HG02588 (cell line): ENCODE data around the gene IQCE.

ENCODE experiments used
- ATAC-seq: cut with Tn5 transposase; IDR thresholded peaks from one replicate; pipeline ENCODE4 v1.9.1; 2021; ENCODE audit warnings: mild to moderate bottlenecking, moderate library complexity; ENCODE audit not compliant: unreplicated experiment

The IQCE gene

DNA sequence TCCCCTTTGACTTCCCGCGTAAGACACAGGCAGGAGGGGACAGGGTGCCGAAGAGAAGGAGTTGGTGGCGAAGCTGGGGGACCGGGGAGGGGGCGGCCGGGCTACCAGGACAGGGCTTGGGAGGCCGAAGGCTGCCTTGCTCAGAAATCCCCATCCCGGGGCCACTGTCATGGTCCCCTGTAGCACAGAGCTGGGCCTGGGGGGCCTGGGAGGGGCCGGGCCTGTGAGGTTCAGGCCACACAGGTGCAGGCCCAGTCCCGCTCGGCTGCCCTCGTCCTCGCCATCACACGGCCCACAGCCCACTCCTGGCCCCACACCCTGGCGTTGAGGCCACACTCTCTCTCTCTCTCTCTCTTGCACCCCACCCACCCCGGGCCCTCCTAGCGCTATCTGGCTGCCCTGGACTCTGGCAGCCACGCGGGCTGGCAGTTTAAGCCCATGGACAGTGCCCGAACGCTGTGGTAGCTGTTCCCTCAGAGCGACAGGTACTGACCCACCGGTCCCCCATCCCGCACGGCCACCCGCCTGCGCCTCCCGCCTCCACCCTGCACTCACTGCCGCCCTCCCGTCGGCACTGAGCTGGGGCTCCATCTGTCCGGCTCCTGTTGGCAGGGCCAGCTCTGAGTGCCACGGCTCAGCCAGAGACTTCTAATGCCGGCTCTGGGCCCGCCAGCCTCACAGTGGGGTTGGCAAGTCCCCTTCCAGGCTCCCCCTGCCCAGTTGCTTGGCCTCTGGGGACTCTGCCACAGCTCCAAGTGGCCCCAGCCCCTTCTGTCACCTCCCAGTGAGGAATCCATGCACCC is 101.0 kb downstream of the IQCE start:
- ATAC-seq: no peak

DNA sequence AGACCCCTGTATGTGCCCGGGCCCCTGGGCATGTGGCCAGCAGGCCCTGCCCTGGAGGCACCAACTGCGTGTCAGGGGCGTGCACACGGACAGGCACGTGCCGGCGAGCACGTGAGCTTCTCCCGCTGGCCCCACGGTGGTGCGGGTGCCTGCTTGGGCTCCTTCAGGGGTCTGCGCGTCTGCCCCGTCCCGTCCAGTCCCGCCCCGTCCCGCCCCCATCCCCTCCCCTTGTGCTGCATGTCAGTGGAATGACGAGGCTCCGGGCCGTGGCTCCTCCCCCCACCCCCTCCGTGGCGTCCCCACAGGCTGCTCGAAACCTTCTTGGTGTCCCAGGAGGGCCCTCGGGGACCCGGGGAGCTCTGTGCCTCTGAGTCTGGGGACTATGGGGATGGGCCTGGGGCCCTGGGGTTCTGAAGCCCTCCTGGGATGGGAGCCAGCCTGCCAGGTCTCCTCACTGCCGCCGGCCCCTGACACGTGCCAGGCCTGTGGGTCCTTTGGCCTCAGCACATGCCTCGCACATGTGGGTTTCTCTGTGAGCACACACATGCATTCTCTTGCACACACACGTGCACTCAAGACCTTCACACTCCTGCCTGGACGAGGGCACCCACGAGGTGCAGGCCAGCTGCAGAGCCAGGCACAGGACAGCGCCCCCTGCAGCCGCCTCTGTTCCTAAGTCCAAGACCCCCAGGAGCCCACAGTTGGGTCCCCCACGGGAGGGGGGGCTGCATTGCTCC is 101.7 kb downstream of the IQCE start:
- no peak for ATAC-seq

DNA sequence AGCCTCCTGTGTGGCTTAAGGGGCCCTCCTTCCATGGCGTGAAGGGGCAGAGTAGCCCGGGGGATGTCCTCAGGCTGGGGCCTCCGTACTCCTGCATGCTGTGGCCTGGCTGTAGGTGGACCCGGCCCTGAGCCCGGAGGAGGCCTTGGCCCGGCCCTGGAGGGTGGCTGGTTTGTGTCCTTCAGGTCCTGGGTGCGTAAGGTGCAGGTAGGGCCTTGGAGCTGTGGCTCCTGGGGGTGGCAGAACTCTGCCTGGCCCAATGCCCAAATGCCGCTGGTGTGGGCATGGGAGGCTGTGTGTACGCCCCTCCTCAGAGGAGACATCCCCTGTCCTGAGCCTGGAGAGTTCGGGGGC is 102.3 kb downstream of the IQCE start:
- no peak for ATAC-seq

DNA sequence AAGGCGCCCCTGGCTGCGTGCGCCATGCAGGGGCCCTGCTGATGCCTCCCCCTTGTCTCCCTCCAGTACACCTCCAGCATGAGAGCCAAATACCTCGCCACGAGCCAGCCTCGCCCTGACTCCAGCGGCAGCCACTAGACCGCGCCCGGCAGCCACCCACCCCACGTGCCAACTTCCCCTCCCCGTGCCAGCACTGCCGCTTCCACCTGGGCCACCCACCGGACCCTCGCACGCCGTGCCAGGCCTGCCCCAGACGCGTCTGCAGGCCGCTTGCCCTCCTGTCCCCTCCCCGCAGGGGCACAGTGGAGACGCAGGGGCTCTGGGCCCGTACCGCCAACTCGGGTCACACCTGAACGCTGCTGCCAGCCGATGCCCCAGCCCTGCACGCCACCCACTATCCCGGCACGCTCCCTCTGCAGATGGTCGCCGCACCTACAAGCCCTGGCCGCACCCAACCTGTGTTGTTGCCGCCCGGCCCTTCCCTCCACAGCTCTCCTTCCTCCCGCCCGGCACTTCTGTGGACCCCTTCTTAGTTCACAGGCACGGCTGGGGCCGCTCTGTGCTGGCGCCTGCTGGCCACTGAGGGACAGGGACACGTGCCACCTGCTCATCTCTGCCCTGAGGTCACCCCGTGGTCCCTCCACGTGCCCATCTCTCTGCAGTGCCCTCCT is 103.0 kb downstream of the IQCE start:
- no peak for ATAC-seq

GRCh38 chr7:2662273-2663120 is 103.7 kb downstream of the IQCE start:
- ATAC-seq: no peak

DNA sequence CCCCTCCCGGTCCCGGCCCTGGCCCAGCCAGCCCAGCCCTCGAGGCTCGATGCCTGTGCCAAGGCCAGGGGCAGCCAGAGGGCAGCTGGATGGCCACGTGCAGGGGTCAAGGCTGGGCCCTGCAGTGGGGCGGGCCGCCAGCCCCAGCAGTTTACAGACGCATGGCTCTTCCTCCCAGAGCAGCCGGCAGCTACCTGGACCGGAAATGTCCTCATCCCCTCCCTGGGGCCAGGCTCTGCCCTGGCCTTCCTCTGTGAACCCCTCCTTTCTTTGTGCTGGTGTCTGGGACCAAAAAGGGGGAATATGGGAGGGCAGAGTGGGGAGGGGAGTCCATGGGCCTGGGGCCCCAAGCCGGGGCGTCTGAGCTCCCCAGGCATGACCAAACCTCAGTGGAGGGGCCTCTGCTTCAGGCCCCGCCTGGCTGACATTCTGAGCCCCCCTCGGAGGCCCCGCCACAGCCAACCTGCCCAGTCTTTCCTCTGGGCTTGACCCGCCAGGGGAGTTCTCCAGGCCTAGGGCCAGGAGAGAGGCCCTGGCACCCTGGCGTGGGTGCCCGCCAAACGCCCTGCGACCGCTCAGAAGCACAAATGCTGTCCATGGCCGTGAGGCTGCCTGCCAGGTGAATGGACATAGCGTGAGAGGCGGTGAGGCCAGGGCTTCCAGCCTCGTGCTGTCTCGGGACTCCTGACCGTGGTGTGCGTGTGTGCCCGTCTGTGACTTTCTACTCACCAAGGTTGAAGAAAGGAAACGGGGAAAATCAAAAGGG is 104.5 kb downstream of the IQCE start:
- no peak for ATAC-seq

GRCh38 chr7:2663960-2664359 is 105.2 kb downstream of the IQCE start:
- no peak for ATAC-seq
